SK-N-SH (cell line): ENCODE data around the gene CCM2. TPM values are rescaled to one million over a fixed set of nuclear protein-coding genes. Genes with fewer than 3 reads are reported as not detected.

Source experiments
- CTCF ChIA-PET: fragments of 300-600, 350-600 bp; formaldehyde crosslinking; extraction: SDS; loops from one replicate; lab custom pipeline; 2021; lab: Yijun Ruan, JAX
- POLR2A ChIA-PET: fragments of 350-600 bp; sonication (Branson Sonifier 250); formaldehyde crosslinking; extraction: SDS; loops from one replicate; lab custom pipeline; 2020; ENCODE audit warnings: antibody characterized with exemption, inconsistent platforms; lab: Yijun Ruan, JAX
- DNase-seq: peaks from one replicate; pipeline ENCODE4 v3.0.0; 2012
- H2AFZ ChIP-seq: fragments of 200-600 bp; sonication (generic); 2 replicates; pipeline ENCODE4 v1.8.1; 2016; ENCODE audit warnings: antibody characterized with exemption, mild to moderate bottlenecking, low read depth
- H3F3A ChIP-seq: fragments of 200-600 bp; sonication (generic); replicated peaks from 2 replicates; pipeline ENCODE3; 2016; ENCODE audit warnings: antibody characterized with exemption, mild to moderate bottlenecking; ENCODE audit not compliant: insufficient read depth
- H3K27ac ChIP-seq, 2 experiments: fragments of 200-500 bp in 1 of 2; fragments of 200-600 bp in 1 of 2; sonication (Bioruptor generic) in 1 of 2; sonication (generic), shearing (Covaris generic) in 1 of 2; 2 replicates each; pipeline versions ENCODE4 v1.5.1 to v1.6.1; 2014 to 2016; ENCODE audit warnings: low read depth in 2 of 2, inconsistent platforms in 1 of 2, low read length in 1 of 2, mild to moderate bottlenecking in 1 of 2, mixed read lengths in 1 of 2
- H3K27me3 ChIP-seq: fragments of 200-600 bp; sonication (generic), shearing (Covaris generic); 2 replicates; pipeline ENCODE4 v1.6.1; 2016; ENCODE audit warnings: mixed run types; ENCODE audit not compliant: insufficient read depth
- H3K36me3 ChIP-seq, 2 experiments: fragments of 200-500 bp in 1 of 2; fragments of 200-600 bp in 1 of 2; sonication (Bioruptor generic) in 1 of 2; sonication (generic) in 1 of 2; replicated peaks in 1 of 2; 2 replicates each; pipeline versions ENCODE3 to v1.5.1; 2014 to 2016; ENCODE audit warnings: low read length in 1 of 2, mild to moderate bottlenecking in 1 of 2; ENCODE audit not compliant: insufficient read depth in 2 of 2, control insufficient read depth in 1 of 2
- H3K4me1 ChIP-seq, 2 experiments: fragments of 200-500 bp in 1 of 2; fragments of 200-600 bp in 1 of 2; sonication (Bioruptor generic) in 1 of 2; sonication (generic), shearing (Covaris generic) in 1 of 2; 2 replicates each; pipeline versions ENCODE4 v1.5.1 to v1.6.1; 2014 to 2016; ENCODE audit warnings: low read depth in 1 of 2, low read length in 1 of 2, mixed run types in 1 of 2; ENCODE audit not compliant: insufficient read depth in 2 of 2, control insufficient read depth in 1 of 2
- H3K4me2 ChIP-seq: fragments of 200-600 bp; sonication (generic), shearing (Covaris generic); 2 replicates; pipeline ENCODE4 v1.6.1; 2017; ENCODE audit warnings: mixed run types
- H3K4me3 ChIP-seq, 2 experiments: fragments of 200-500 bp in 1 of 2; fragments of 200-600 bp in 1 of 2; sonication (Bioruptor generic) in 1 of 2; sonication (generic), shearing (Covaris generic) in 1 of 2; 2 replicates each; pipeline versions ENCODE4 v1.5.1 to v1.8.1; 2014 to 2016; ENCODE audit warnings: low read depth in 2 of 2, inconsistent platforms in 1 of 2, low read length in 1 of 2, mild to moderate bottlenecking in 1 of 2, mixed read lengths in 1 of 2, moderate library complexity in 1 of 2
- H3K79me2 ChIP-seq: fragments of 200-600 bp; sonication (generic); 2 replicates; pipeline ENCODE4 v1.8.1; 2017; ENCODE audit warnings: mild to moderate bottlenecking; ENCODE audit not compliant: insufficient read depth
- H3K9ac ChIP-seq: fragments of 200-600 bp; sonication (generic); 2 replicates; pipeline ENCODE4 v1.6.1; 2017; ENCODE audit warnings: mixed run types
- H3K9me2 ChIP-seq: fragments of 200-600 bp; sonication (generic); 2 replicates; pipeline ENCODE4 v1.6.1; 2017; ENCODE audit warnings: mixed run types
- H3K9me3 ChIP-seq: fragments of 200-600 bp; sonication (generic); 2 replicates; pipeline ENCODE4 v1.6.1; 2017; ENCODE audit warnings: mixed run types, mild to moderate bottlenecking, moderate library complexity
- H4K20me1 ChIP-seq: fragments of 200-600 bp; sonication (generic); 2 replicates; pipeline ENCODE4 v1.6.1; 2017; ENCODE audit warnings: mild to moderate bottlenecking, mixed run types; ENCODE audit not compliant: insufficient read depth
- CHD2 ChIP-seq: fragments of 150-350 bp; IDR thresholded peaks from 2 replicates; pipeline ENCODE4 v1.6.1; 2018; ENCODE audit warnings: low read length; ENCODE audit not compliant: partially characterized antibody
- EP300 ChIP-seq, 2 experiments: IDR thresholded peaks; 2 replicates each; pipeline versions ENCODE4 v1.4.0 to v1.6.1; 2012; ENCODE audit warnings: borderline replicate concordance in 1 of 2, low read depth in 1 of 2, low read length in 1 of 2
- EZH2phosphoT487 ChIP-seq: fragments of 200-600 bp; sonication (generic); IDR thresholded peaks from 2 replicates; pipeline ENCODE4 v1.6.1; 2017; ENCODE audit warnings: low read depth, mixed run types, mild to moderate bottlenecking, antibody characterized with exemption, moderate library complexity, borderline replicate concordance
- FOSL2 ChIP-seq: IDR thresholded peaks from 2 replicates; pipeline ENCODE4 v1.4.0; 2012; ENCODE audit warnings: low read depth, mild to moderate bottlenecking, moderate library complexity, borderline replicate concordance
- FOXJ3 ChIP-seq: sonication (generic); formaldehyde crosslinking; IDR thresholded peaks from 2 replicates; pipeline ENCODE4 v1.5.1; 2020; ENCODE audit warnings: mild to moderate bottlenecking, missing genetic modification reagents
- FOXM1 ChIP-seq: IDR thresholded peaks from 2 replicates; pipeline ENCODE4 v1.4.0; 2012; ENCODE audit warnings: low read depth, mild to moderate bottlenecking
- GABPA ChIP-seq: IDR thresholded peaks from 2 replicates; pipeline ENCODE4 v1.4.0; 2012; ENCODE audit warnings: low read depth, mild to moderate bottlenecking
- GATA2 ChIP-seq: sonication (generic); formaldehyde crosslinking; IDR thresholded peaks from 2 replicates; pipeline ENCODE4 v1.5.0; 2020; ENCODE audit warnings: mild to moderate bottlenecking, missing genetic modification reagents
- NFIC ChIP-seq: IDR thresholded peaks from 2 replicates; pipeline ENCODE4 v1.4.0; 2012; ENCODE audit warnings: borderline replicate concordance
- POLR2AphosphoS5 ChIP-seq: IDR thresholded peaks from 2 replicates; pipeline ENCODE4 v1.6.1; 2012; ENCODE audit warnings: low read depth, low read length
- RAD21 ChIP-seq: IDR thresholded peaks from 2 replicates; pipeline ENCODE4 v1.6.1; 2012; ENCODE audit warnings: mild to moderate bottlenecking, low read length
- RCOR1 ChIP-seq: fragments of 150-350 bp; IDR thresholded peaks from 2 replicates; pipeline ENCODE4 v1.6.1; 2017; ENCODE audit warnings: antibody characterized with exemption, low read length
- RFX5 ChIP-seq: IDR thresholded peaks from 2 replicates; pipeline ENCODE4 v1.6.1; 2012; ENCODE audit warnings: mild to moderate bottlenecking, improper control_type of control experiment, low read length
- RXRA ChIP-seq: IDR thresholded peaks from 2 replicates; pipeline ENCODE4 v1.4.0; 2012; ENCODE audit warnings: low read depth, mild to moderate bottlenecking, borderline replicate concordance
- SMC3 ChIP-seq: IDR thresholded peaks from 2 replicates; pipeline ENCODE4 v1.6.1; 2012; ENCODE audit warnings: low read depth, low read length, improper control_type of control experiment
- WGBS: methylation state at CpG from one replicate; pipeline ENCODE4 v1.1.6; 2017; ENCODE audit warnings: low lambda C conversion rate; 5-methylcytosine and 5-hydroxymethylcytosine counted together
- polyA plus RNA-seq, 3 experiments: library from polyadenylated mRNA; depleted of rRNA; stranded (reverse); fragments of >200 nt; gene quantifications; 2 replicates each; pipeline ENCODE4 v1.2.3, GENCODE V29; 2012
- TF ChIP-seq, protein P1 (sequence below): IDR thresholded peaks from 2 replicates; pipeline ENCODE4 v1.4.0; 2012; ENCODE audit warnings: low read depth, borderline replicate concordance
- TF ChIP-seq, protein P2 (sequence below): fragments of 150-350 bp; IDR thresholded peaks from 2 replicates; pipeline ENCODE4 v1.6.1; 2016; ENCODE audit warnings: mild to moderate bottlenecking, low read depth, low read length
- TF ChIP-seq, protein P3 (sequence below): IDR thresholded peaks from 2 replicates; pipeline ENCODE4 v1.4.0; 2012; ENCODE audit warnings: low read depth
- TF ChIP-seq, protein P4 (sequence below): fragments of 200-600 bp; sonication (generic); IDR thresholded peaks from 2 replicates; pipeline ENCODE4 v1.6.1; 2017; ENCODE audit warnings: antibody characterized with exemption, mild to moderate bottlenecking, moderate library complexity
- TF ChIP-seq, protein P5 (sequence below): IDR thresholded peaks from 2 replicates; pipeline ENCODE4 v1.6.1; 2012; ENCODE audit warnings: mild to moderate bottlenecking, low read depth, low read length, moderate library complexity

CCM2 gene
- polyA plus RNA-seq, 1 of the 3 experiments (the other 2 are of a cell fraction) = 83.2 TPM

DNA sequence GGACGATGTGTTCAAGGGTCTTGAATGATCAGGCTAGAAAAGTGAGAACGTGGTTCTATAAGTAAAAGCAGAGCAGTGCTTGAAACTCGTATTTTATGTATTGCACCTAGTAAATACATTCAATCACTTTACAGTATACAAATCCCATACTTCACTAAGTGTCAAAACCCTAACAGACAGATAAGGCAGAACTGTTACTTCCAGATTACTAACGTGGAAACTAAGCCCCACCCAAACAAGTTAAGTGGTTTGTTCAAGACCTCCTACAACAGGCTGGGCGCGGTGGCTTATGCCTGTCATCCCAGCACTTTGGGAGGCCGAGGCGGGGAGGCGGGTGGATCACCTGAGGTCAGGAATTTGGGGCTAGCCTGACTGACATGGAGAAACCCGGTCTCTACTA lies 12.0 kb upstream of the CCM2 start:
- peaks cover 24 to 26% of the 10 kb centered on the region in 2 experiments; a peak in 3 of 4 replicates for H3K4me1 ChIP-seq
- H3K9me3 ChIP-seq = no peaks in the 10 kb centered on the region
- no peaks in the 10 kb centered on the region for H3K9me2 ChIP-seq
- peaks cover 28% of the 10 kb centered on the region in 2 experiments for H3K36me3 ChIP-seq
- no peaks in the 10 kb centered on the region for H3K27me3 ChIP-seq
- H2AFZ ChIP-seq = no peak overlapping the region
- TF ChIP-seq EP300 (IDR thresholded peaks at IDR 0.05; ENCODE audit: borderline replicate concordance in 1 of 2, low read depth in 1 of 2, low read length in 1 of 2) (no peak), RAD21 (no peak), GATA2 (CRISPR knock-in tag) (no peak), FOSL2 (no peak), RCOR1 (no peak), FOXJ3 (CRISPR knock-in tag) (no peak), SMC3 (no peak), CHD2 (no peak), POLR2AphosphoS5 (no peak), EZH2phosphoT487 (no peak), RXRA (no peak), RFX5 (no peak), FOXM1 (no peak), NFIC (no peak), GABPA (no peak)
- TF ChIP-seq, protein P1, sequence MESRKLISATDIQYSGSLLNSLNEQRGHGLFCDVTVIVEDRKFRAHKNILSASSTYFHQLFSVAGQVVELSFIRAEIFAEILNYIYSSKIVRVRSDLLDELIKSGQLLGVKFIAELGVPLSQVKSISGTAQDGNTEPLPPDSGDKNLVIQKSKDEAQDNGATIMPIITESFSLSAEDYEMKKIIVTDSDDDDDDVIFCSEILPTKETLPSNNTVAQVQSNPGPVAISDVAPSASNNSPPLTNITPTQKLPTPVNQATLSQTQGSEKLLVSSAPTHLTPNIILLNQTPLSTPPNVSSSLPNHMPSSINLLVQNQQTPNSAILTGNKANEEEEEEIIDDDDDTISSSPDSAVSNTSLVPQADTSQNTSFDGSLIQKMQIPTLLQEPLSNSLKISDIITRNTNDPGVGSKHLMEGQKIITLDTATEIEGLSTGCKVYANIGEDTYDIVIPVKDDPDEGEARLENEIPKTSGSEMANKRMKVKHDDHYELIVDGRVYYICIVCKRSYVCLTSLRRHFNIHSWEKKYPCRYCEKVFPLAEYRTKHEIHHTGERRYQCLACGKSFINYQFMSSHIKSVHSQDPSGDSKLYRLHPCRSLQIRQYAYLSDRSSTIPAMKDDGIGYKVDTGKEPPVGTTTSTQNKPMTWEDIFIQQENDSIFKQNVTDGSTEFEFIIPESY = no peak
- TF ChIP-seq, protein P2, sequence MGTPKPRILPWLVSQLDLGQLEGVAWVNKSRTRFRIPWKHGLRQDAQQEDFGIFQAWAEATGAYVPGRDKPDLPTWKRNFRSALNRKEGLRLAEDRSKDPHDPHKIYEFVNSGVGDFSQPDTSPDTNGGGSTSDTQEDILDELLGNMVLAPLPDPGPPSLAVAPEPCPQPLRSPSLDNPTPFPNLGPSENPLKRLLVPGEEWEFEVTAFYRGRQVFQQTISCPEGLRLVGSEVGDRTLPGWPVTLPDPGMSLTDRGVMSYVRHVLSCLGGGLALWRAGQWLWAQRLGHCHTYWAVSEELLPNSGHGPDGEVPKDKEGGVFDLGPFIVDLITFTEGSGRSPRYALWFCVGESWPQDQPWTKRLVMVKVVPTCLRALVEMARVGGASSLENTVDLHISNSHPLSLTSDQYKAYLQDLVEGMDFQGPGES = no peak
- TF ChIP-seq, protein P3, sequence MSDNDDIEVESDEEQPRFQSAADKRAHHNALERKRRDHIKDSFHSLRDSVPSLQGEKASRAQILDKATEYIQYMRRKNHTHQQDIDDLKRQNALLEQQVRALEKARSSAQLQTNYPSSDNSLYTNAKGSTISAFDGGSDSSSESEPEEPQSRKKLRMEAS = no peak
- TF ChIP-seq, protein P4, sequence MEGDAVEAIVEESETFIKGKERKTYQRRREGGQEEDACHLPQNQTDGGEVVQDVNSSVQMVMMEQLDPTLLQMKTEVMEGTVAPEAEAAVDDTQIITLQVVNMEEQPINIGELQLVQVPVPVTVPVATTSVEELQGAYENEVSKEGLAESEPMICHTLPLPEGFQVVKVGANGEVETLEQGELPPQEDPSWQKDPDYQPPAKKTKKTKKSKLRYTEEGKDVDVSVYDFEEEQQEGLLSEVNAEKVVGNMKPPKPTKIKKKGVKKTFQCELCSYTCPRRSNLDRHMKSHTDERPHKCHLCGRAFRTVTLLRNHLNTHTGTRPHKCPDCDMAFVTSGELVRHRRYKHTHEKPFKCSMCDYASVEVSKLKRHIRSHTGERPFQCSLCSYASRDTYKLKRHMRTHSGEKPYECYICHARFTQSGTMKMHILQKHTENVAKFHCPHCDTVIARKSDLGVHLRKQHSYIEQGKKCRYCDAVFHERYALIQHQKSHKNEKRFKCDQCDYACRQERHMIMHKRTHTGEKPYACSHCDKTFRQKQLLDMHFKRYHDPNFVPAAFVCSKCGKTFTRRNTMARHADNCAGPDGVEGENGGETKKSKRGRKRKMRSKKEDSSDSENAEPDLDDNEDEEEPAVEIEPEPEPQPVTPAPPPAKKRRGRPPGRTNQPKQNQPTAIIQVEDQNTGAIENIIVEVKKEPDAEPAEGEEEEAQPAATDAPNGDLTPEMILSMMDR = no peak
- TF ChIP-seq, protein P5, sequence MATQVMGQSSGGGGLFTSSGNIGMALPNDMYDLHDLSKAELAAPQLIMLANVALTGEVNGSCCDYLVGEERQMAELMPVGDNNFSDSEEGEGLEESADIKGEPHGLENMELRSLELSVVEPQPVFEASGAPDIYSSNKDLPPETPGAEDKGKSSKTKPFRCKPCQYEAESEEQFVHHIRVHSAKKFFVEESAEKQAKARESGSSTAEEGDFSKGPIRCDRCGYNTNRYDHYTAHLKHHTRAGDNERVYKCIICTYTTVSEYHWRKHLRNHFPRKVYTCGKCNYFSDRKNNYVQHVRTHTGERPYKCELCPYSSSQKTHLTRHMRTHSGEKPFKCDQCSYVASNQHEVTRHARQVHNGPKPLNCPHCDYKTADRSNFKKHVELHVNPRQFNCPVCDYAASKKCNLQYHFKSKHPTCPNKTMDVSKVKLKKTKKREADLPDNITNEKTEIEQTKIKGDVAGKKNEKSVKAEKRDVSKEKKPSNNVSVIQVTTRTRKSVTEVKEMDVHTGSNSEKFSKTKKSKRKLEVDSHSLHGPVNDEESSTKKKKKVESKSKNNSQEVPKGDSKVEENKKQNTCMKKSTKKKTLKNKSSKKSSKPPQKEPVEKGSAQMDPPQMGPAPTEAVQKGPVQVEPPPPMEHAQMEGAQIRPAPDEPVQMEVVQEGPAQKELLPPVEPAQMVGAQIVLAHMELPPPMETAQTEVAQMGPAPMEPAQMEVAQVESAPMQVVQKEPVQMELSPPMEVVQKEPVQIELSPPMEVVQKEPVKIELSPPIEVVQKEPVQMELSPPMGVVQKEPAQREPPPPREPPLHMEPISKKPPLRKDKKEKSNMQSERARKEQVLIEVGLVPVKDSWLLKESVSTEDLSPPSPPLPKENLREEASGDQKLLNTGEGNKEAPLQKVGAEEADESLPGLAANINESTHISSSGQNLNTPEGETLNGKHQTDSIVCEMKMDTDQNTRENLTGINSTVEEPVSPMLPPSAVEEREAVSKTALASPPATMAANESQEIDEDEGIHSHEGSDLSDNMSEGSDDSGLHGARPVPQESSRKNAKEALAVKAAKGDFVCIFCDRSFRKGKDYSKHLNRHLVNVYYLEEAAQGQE = no peak
- H4K20me1 ChIP-seq = no peaks in the 10 kb centered on the region
- 91% methylated on average over 10 of the region's 10 CpGs for WGBS
- peaks cover 25% of the 10 kb centered on the region for H3F3A ChIP-seq
- H3K4me2 ChIP-seq = no peak overlapping the region; the same call in 1 of the 2 replicates
- no peak for DNase-seq
- no peak overlapping the region for H3K9ac ChIP-seq
- ChIA-PET POLR2A (no interaction called here), CTCF (interaction anchor here (0.6 to 2.2 kb wide), 5 partner anchors 11 to 148 kb away, joined by 3 to 9 read pairs (median 6); partner anchors contain the start of gene CCM2)
- peaks cover 26% of the 10 kb centered on the region for H3K79me2 ChIP-seq
- H3K27ac ChIP-seq = no peak overlapping the region
- H3K4me3 ChIP-seq = no peak overlapping the region
